ENCODE data around the gene NAPA. TPM values are rescaled to one million over a fixed set of nuclear protein-coding genes. Genes with fewer than 3 reads are reported as not detected.

NAPA gene
- total RNA-seq, 1 experiment from 2014 or later, result 61.3 TPM

GRCh38 chr19:47448360-47448727 lies 66.5 kb downstream of the NAPA start:
- H3K4me1 Mint-ChIP-seq, result peaks cover 36% of the 10 kb centered on the region
- TF ChIP-seq ZNF232 (CRISPR knock-in tag; IDR thresholded peaks at IDR 0.05), result no peak
- TF ChIP-seq GTF2I (CRISPR knock-in tag; conservative IDR thresholded peaks at IDR 0.05), result peak; percentile 75
- no peak for TF ChIP-seq OVOL2 (CRISPR knock-in tag; IDR thresholded peaks at IDR 0.05; ENCODE audit: borderline replicate concordance)
- TF ChIP-seq NFATC4 (CRISPR knock-in tag; IDR thresholded peaks at IDR 0.05), result no peak
- TF ChIP-seq, protein P1, sequence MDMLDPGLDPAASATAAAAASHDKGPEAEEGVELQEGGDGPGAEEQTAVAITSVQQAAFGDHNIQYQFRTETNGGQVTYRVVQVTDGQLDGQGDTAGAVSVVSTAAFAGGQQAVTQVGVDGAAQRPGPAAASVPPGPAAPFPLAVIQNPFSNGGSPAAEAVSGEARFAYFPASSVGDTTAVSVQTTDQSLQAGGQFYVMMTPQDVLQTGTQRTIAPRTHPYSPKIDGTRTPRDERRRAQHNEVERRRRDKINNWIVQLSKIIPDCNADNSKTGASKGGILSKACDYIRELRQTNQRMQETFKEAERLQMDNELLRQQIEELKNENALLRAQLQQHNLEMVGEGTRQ (CRISPR knock-in tag; IDR thresholded peaks at IDR 0.05), result no peak
- no peak for TF ChIP-seq PRDM15 (CRISPR knock-in tag; IDR thresholded peaks at IDR 0.05)
- no peak for TF ChIP-seq ARID4B (CRISPR knock-in tag; IDR thresholded peaks at IDR 0.05; ENCODE audit: borderline replicate concordance)
- peak overlapping the region; percentile 79 for H3K4me3 Mint-ChIP-seq
- H3K27ac Mint-ChIP-seq, result no peak overlapping the region
- peaks cover 50% of the 10 kb centered on the region for H3K27me3 Mint-ChIP-seq (ENCODE audit: low read depth)
- no peaks in the 10 kb centered on the region for H3K9me3 Mint-ChIP-seq
- DNase-seq (ENCODE audit: low spot score) (no peak), ATAC-seq (no peak)
- ChIA-PET POLR2A (interaction anchor here (0.7 to 1.7 kb wide), 3 partner anchors 31 to 275 kb away, joined by 3 to 5 read pairs (median 4); no protein-coding TSS in a partner anchor), CTCF (interaction anchor here (0.7 to 6.4 kb wide), 10 partner anchors 10 to 265 kb away, joined by 3 to 98 read pairs (median 14); partner anchors contain the start of genes DHX34, EHD2 and KPTN)
- no peaks in the 10 kb centered on the region for H3K36me3 Mint-ChIP-seq

- Mint-ChIP-seq H3K4me3 (peak overlapping the region; percentile 79), H3K9me3 (no peaks in the 10 kb centered on the region), H3K4me1 (peaks cover 36% of the 10 kb centered on the region), H3K27ac (peak overlapping the region; percentile 81), H3K27me3 (ENCODE audit: low read depth) (peaks cover 56% of the 10 kb centered on the region), H3K36me3 (no peaks in the 10 kb centered on the region)
- peak; percentile 99 for DNase-seq (ENCODE audit: low spot score)
- CTCF ChIA-PET, result interaction anchor here (0.6 to 6.4 kb wide), 25 partner anchors 9 to 886 kb away, joined by 3 to 98 read pairs (median 4); partner anchors contain the start of genes DHX34, EHD2, KPTN and NAPA
- POLR2A ChIA-PET, result interaction anchor here (0.5 to 1.7 kb wide), 14 partner anchors 9 to 1937 kb away, joined by 3 to 7 read pairs (median 3); no protein-coding TSS in a partner anchor
- ATAC-seq, result peak; percentile 89
- peak; percentile 97 for TF ChIP-seq ELF4 (CRISPR knock-in tag; IDR thresholded peaks at IDR 0.05; ENCODE audit: low read depth)
- peak; percentile 100 for TF ChIP-seq FOXP1 (CRISPR knock-in tag; IDR thresholded peaks at IDR 0.05; ENCODE audit: borderline replicate concordance)
- peak; percentile 99 for TF ChIP-seq TP53 (CRISPR knock-in tag; IDR thresholded peaks at IDR 0.05)
- peak; percentile 83 for TF ChIP-seq NR2C2 (CRISPR knock-in tag; IDR thresholded peaks at IDR 0.05)
- peak; percentile 97 for TF ChIP-seq ZNF219 (CRISPR knock-in tag; IDR thresholded peaks at IDR 0.05; ENCODE audit: borderline replicate concordance)
- TF ChIP-seq SP1 (CRISPR knock-in tag; conservative IDR thresholded peaks at IDR 0.05), result no peak; the same call in none of the 2 replicates
- no peak for TF ChIP-seq EMX1 (CRISPR knock-in tag; IDR thresholded peaks at IDR 0.05)
- no peak for TF ChIP-seq GRHL2 (CRISPR knock-in tag; IDR thresholded peaks at IDR 0.05; ENCODE audit: insufficient replicate concordance, severe bottlenecking)
- TF ChIP-seq GTF2I (CRISPR knock-in tag; conservative IDR thresholded peaks at IDR 0.05), result no peak
- TF ChIP-seq, protein P2, sequence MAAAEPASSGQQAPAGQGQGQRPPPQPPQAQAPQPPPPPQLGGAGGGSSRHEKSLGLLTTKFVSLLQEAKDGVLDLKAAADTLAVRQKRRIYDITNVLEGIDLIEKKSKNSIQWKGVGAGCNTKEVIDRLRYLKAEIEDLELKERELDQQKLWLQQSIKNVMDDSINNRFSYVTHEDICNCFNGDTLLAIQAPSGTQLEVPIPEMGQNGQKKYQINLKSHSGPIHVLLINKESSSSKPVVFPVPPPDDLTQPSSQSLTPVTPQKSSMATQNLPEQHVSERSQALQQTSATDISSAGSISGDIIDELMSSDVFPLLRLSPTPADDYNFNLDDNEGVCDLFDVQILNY (CRISPR knock-in tag; IDR thresholded peaks at IDR 0.05), result peak; percentile 99
- TF ChIP-seq RELA (CRISPR knock-in tag; IDR thresholded peaks at IDR 0.05; ENCODE audit: borderline replicate concordance), result peak; percentile 98
- no peak for TF ChIP-seq SOX15 (CRISPR knock-in tag; IDR thresholded peaks at IDR 0.05)
- peak; percentile 86; the same call in 1 of the 2 replicates for TF ChIP-seq ZNF121 (CRISPR knock-in tag; IDR thresholded peaks at IDR 0.05)
- TF ChIP-seq, protein P1 (CRISPR knock-in tag; IDR thresholded peaks at IDR 0.05), result peak; percentile 82
- peak; percentile 70; the same call in 1 of the 2 replicates for TF ChIP-seq NR1H2 (CRISPR knock-in tag; IDR thresholded peaks at IDR 0.05)
- TF ChIP-seq GABPB1 (CRISPR knock-in tag; IDR thresholded peaks at IDR 0.05), result no peak
- TF ChIP-seq IRF1 (CRISPR knock-in tag; IDR thresholded peaks at IDR 0.05), result peak; percentile 99
Observed at GRCh38 chr19:47447470-47448359, 67.1 kb downstream of the NAPA start.
